GM12878 (cell line): ENCODE data around the gene SLC12A7. TPM values are rescaled to one million over a fixed set of nuclear protein-coding genes. Genes with fewer than 3 reads are reported as not detected.

Experiments
- BHLHE40 ChIP-seq, 2 experiments: fragments of 450-650 bp in 1 of 2; IDR thresholded peaks; 2 replicates each; pipeline ENCODE4 v1.6.1; 2011 to 2017; ENCODE audit warnings: low read depth in 2 of 2, borderline replicate concordance in 1 of 2, improper control_type of control experiment in 1 of 2, low read length in 1 of 2, mild to moderate bottlenecking in 1 of 2
- CBFB ChIP-seq: IDR thresholded peaks from 2 replicates; pipeline ENCODE4 v1.6.1; 2016; ENCODE audit warnings: antibody characterized with exemption, low read depth
- CHD1 ChIP-seq: IDR thresholded peaks from 2 replicates; pipeline ENCODE4 v1.6.1; 2012; ENCODE audit warnings: low read depth, low read length, improper control_type of control experiment
- CREM ChIP-seq: IDR thresholded peaks from 2 replicates; pipeline ENCODE4 v1.6.1; 2014; ENCODE audit warnings: antibody characterized with exemption, low read depth
- IKZF1 ChIP-seq: fragments of 450-650 bp; conservative IDR thresholded peaks from 2 replicates; pipeline ENCODE4 v1.6.1; 2017; ENCODE audit warnings: antibody characterized with exemption, mild to moderate bottlenecking
- MEF2A ChIP-seq: IDR thresholded peaks from 2 replicates; pipeline ENCODE4 v1.6.1; 2011; ENCODE audit warnings: low read depth, mild to moderate bottlenecking, low read length, moderate library complexity; ENCODE audit not compliant: insufficient read depth
- MEF2B ChIP-seq: fragments of 450-650 bp; IDR thresholded peaks from 2 replicates; pipeline ENCODE4 v1.6.1; 2018; ENCODE audit warnings: mild to moderate bottlenecking, moderate library complexity; ENCODE audit not compliant: partially characterized antibody, poor library complexity, severe bottlenecking
- MXI1 ChIP-seq: fragments of 150-350 bp; IDR thresholded peaks from 2 replicates; pipeline ENCODE4 v1.6.1; 2011; ENCODE audit warnings: low read depth, mild to moderate bottlenecking, inconsistent platforms, low read length, improper control_type of control experiment
- RELA ChIP-seq: fragments of 450-650 bp; IDR thresholded peaks from 2 replicates; pipeline ENCODE4 v1.8.0; 2014; ENCODE audit warnings: borderline replicate concordance; ENCODE audit not compliant: partially characterized antibody
- RUNX3 ChIP-seq: IDR thresholded peaks from 2 replicates; pipeline ENCODE4 v1.6.1; 2012; ENCODE audit warnings: low read length, inconsistent platforms
- SPI1 ChIP-seq: IDR thresholded peaks from 2 replicates; pipeline ENCODE4 v1.6.1; 2011; ENCODE audit warnings: low read depth, mild to moderate bottlenecking, low read length, moderate library complexity, borderline replicate concordance; ENCODE audit not compliant: insufficient read depth
- TCF12 ChIP-seq: IDR thresholded peaks from 2 replicates; pipeline ENCODE4 v1.6.1; 2011; ENCODE audit warnings: low read depth, mild to moderate bottlenecking, low read length
- TCF7 ChIP-seq: IDR thresholded peaks from 2 replicates; pipeline ENCODE4 v1.6.1; 2014; ENCODE audit warnings: antibody characterized with exemption, borderline replicate concordance
- ZNF687 ChIP-seq: fragments of 450-650 bp; IDR thresholded peaks from 2 replicates; pipeline ENCODE4 v1.6.1; 2017; ENCODE audit warnings: mild to moderate bottlenecking, moderate library complexity
- polyA plus RNA-seq, 11 experiments: library from polyadenylated mRNA; depleted of rRNA in 4 of 11; unstranded in 6 of 11; stranded (reverse) in 5 of 11; fragments of >200 nt; fragmentation: Nextera tagmentation in 4 of 11; fragmentation: Illumina TruSeq in 1 of 11; extraction: Ambion mirVana in 4 of 11; extraction: Trizol in 1 of 11; gene quantifications; 1 replicate in 1 of 11; 2 replicates in 10 of 11; pipeline versions ENCODE4 v1.2.1 to v1.2.3, GENCODE V29; 2011 to 2016; ENCODE audit warnings: inconsistent platforms in 2 of 11, missing spikeins in 2 of 11, low read depth in 1 of 11
- total RNA-seq, 4 experiments: library from RNA; depleted of rRNA in 3 of 4; stranded (reverse); fragments of >200 nt in 3 of 4; fragmentation: Illumina TruSeq in 1 of 4; extraction: Trizol in 1 of 4; gene quantifications; 2 replicates each; pipeline versions ENCODE4 v1.2.1 to v1.2.3, GENCODE V29; 2013 to 2021
- TF ChIP-seq, protein P1 (sequence below): IDR thresholded peaks from 2 replicates; pipeline ENCODE4 v1.6.1; 2011; ENCODE audit warnings: low read depth, low read length, improper control_type of control experiment, borderline replicate concordance

The SLC12A7 gene
- total and polyA plus RNA-seq, 10 of the 15 experiments (the other 5 are each of a cell fraction or from before 2014, with no cell fraction given) = 0.10 to 10.0 (median 2.9) TPM

- TF ChIP-seq, protein P1, sequence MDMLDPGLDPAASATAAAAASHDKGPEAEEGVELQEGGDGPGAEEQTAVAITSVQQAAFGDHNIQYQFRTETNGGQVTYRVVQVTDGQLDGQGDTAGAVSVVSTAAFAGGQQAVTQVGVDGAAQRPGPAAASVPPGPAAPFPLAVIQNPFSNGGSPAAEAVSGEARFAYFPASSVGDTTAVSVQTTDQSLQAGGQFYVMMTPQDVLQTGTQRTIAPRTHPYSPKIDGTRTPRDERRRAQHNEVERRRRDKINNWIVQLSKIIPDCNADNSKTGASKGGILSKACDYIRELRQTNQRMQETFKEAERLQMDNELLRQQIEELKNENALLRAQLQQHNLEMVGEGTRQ = no peak
- no peak for TF ChIP-seq CHD1
- peak; percentile 29; the same call in 1 of the 2 replicates for TF ChIP-seq CBFB
- TF ChIP-seq TCF7 = no peak
- peak; percentile 37 for TF ChIP-seq RELA
- TF ChIP-seq CREM = peak; percentile 26; the same call in 1 of the 2 replicates
- TF ChIP-seq SPI1 = peak; percentile 31; the same call in 1 of the 2 replicates
- TF ChIP-seq RUNX3 = peak; percentile 50; the same call in 1 of the 2 replicates
- TF ChIP-seq TCF12 = peak; percentile 77
- peak in 1 of 2 experiments; percentile 45; a peak in 2 of 4 replicates for TF ChIP-seq BHLHE40 (IDR thresholded peaks at IDR 0.05; ENCODE audit: borderline replicate concordance in 1 of 2, low read depth in 2 of 2, low read length in 1 of 2)
- peak; percentile 98 for TF ChIP-seq MEF2B
- peak; percentile 75 for TF ChIP-seq IKZF1
- TF ChIP-seq ZNF687 = peak; percentile 94
- TF ChIP-seq MEF2A = 0 out of 2 replicates have a peak, but pooled peaks have one; percentile 37
- peak; percentile 44; the same call in 1 of the 2 replicates for TF ChIP-seq MXI1
These were observed 21.8 kb upstream of the SLC12A7 start (continued) for GRCh38 chr5:1133510-1134201.
